ENCODE results near the gene ABCB11. TPM values are rescaled to one million over a fixed set of nuclear protein-coding genes. Genes with fewer than 3 reads are reported as not detected.
A peak's percentile ranks its signal among the peaks of the same experiment; 100 is the strongest.
"Not testable (repeated sequence)": the region's sequence is repeated elsewhere in the genome, so short reads cannot be mapped to it uniquely, and the experiment has no call there.

ABCB11 gene
- total RNA-seq, 1 experiment from 2014 or later, result not detected

DNA sequence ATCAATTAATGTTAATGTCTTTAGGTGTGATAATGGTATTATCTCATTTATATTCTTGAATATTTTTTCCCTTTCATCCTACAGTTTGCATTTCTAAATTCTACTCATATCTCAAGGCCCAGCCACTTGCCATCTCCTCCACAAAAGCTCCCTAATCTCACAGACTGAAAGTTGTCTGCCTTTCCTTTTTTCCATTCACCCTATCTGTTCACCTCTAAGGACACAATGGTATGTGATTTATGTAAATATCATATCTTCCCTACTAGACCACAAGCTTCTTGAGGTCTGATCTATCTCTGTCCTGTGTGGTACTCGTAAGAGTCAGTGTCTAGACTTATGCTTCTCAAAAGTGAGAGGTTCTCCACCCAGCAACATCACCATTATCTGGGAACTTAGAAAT, 137.0 kb downstream of the ABCB11 start:
- DNase-seq (ENCODE audit: low read depth), result no peak

DNA sequence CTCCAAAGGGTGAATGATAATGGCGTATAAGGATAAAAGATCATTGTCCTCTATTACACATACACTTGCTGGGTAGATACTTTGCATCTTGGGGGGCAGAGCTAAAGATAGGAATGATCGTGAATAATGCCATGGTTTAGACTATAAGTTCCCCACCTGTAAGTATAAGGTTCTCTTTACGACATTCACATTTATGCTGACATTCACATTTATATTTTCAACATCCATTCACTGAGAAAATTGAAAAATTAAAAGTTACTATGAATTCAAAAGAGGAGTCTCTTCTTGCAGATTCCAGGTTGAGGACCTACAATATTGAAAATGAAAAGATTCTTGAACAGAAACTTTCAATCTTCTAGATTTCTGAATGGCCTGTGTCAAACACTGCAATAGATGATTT, 138.8 kb downstream of the ABCB11 start:
- no peak for DNase-seq (ENCODE audit: low read depth)

DNA sequence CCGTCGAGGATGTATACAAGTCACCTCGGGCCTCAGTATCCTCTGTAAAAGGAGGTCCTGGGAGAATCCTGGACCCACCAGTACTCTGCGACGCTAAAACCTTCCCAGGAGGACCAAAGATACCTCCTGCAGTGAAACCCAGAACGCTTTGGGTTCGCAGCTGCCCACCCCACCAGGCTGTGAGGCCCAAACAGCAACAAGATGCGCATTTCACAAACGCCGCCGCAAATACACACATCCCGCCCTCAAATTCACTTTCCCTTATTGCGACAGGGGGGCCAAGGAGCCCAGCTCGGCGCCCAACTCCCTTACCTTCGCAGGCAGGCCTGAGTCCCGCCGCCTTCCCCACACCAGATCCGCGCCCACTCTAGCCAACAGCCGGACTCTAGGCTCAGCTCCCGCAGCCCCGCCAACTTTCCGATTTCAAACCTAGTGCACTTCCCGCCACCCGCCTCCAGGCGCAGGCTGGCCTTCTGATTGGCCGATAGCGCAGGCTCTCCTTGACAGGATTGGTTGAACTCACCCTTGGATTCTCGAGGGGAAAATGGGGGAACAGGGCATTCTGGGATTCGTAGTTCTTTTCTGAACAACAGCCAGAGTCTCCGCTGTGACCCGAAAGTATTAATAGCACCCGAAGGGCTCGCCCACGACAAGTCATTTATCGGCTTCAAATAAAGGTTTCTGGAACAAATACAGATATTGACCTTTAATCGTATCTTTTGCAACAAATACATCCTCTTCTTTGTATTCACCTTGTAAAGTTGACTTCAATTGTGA, 140.9 kb downstream of the ABCB11 start, which contains the start of gene SPC25:
TSS of gene SPC25 (minus strand) at position 425 of the 777 bp plus-strand sequence. CDS start 911 bp downstream, outside the sequence.
- peak; percentile 95 for DNase-seq (ENCODE audit: low read depth)

DNA sequence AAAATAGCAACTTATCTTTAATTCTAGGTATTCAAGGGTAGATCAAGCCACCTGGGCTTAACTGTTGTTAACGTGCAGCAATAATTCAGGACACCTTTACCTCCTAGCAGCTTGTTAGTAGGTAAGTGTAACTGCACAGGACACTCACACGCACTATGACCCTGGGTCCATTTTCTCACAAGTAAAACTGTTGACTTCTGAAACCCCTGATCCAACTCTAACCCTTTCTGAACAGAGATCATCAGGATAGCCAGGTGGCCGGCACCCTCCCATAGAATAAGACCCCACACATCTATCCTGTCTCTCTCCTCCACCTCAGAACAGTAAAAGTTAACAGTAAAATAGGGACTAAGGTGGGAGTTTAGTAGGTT, 141.5 kb downstream of the ABCB11 start:
- DNase-seq (ENCODE audit: low read depth), result no peak

DNA sequence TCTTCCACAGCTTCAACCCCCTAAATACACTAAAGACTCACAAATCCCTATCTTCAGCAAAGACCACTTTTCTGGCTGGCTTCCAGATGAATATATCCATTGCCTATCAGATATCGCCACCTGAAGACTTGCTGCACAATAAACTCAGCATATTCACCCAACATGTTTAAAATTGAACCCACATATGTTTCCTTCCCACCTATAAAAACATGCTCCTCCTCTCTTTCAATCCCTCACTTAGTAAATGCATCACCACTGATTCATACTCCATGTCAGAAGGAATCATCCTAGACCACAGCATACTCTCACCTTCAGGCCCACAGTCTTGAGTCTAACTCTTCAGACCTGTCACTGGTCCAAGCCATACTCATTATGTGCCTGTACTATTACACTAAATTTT, 146.1 kb downstream of the ABCB11 start:
- DNase-seq (ENCODE audit: low read depth), result peak; percentile 13

DNA sequence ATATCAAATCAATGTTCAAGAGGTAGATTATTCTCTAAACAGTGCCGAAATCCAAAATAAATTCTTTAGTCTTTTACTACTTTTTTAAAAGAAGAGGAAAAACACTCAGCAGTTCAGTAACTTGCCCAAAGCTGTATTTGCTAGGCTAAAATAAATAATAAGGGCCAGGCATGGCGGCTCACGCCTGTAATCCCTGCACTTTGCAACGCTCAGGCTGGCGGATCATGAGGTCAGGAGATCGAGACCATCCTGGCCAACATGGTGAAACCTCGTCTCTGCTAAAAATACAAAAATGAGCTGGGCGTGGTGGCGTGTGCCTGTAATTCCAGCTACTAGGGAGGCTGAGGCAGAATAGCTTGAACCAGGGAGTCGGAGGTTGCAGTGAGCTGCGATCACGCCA, 149.0 kb downstream of the ABCB11 start:
- not testable (repeated sequence) for DNase-seq (ENCODE audit: low read depth)

DNA sequence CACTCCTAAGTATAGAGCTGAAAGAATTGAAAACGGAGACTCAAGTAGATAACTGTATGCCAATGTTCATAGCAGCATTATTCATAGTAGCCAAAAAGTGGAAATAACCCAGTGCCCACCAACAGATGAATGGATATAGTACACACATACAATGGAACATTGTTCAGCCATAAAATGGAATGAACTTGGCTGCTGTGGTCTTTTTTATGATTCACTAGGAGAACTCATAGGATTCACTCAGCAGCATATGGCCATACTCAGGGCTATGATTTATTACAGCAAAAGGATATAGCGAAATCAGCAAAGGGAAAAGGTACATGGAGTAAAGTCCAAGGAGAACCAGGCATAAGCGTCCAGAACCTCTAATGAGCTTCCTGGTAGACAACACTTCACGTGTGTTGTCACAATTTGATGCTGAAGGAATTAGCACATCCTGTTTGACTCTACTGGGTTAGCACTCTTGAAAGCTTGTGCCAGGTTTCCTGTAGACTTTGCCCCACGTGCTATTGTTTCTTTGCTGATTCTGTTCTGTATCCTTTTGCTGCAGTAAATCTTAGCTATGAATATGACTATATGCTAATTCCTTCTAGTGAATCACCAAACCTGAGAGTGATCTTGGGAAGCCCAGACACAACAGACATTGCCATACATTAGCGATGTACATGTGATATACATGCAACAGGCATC, 156.6 kb downstream of the ABCB11 start:
- no peak for DNase-seq (ENCODE audit: low read depth)

DNA sequence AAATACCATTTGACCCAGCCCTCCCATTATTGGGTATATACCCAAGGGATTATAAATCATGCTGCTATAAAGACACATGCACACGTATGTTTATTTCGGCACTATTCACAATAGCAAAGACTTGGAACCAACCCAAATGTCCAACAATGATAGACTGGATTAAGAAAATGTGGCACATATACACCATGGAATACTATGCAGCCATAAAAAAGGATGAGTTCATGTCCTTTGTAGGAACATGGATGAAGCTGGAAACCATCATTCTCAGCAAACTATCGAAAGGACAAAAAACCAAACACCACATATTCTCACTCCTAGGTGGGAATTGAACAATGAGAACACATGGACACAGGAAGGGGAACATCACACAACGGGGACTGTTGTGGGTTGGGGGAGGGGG, 160.3 kb downstream of the ABCB11 start:
- not testable (repeated sequence) for DNase-seq (ENCODE audit: low read depth)

Other genes with a start within 250 kb of the ABCB11 start
- not detected in 2 replicates for gene NOSTRIN, start 228.7 kb downstream of the ABCB11 start, total RNA-seq (2014; rRNA removed; shearing (Covaris generic))
- gene SPC25, start 140.9 kb downstream of the ABCB11 start, total RNA-seq (2014; rRNA removed; shearing (Covaris generic)), result 59.7 and 148 TPM in 2 replicates
- gene G6PC2, start 130.0 kb downstream of the ABCB11 start, total RNA-seq (2014; rRNA removed; shearing (Covaris generic)), result not detected in 2 replicates
- gene DHRS9, start 38.2 kb upstream of the ABCB11 start, total RNA-seq (2014; rRNA removed; shearing (Covaris generic)), result 0.39 and 2.5 TPM in 2 replicates

Measured in Daoy (cell line).